GM12864 (cell line): ENCODE results near the gene EPAS1.

Source experiments
- DNase-seq: peaks from one replicate; pipeline ENCODE4 v3.0.0-alpha.2; 2011; ENCODE audit warnings: low read depth
- H3K4me3 ChIP-seq: 2 replicates; pipeline ENCODE4 v1.5.1; 2011; ENCODE audit warnings: mild to moderate bottlenecking, low read depth, low read length, control low read depth
- CTCF ChIP-seq: IDR thresholded peaks from 2 replicates; pipeline ENCODE4 v1.5.1; 2011; ENCODE audit warnings: low read depth, mild to moderate bottlenecking, moderate library complexity, low read length, control low read depth, inconsistent platforms; ENCODE audit errors: missing control alignments

The EPAS1 gene

GRCh38 chr2:46420945-46421344 is 123.7 kb downstream of the EPAS1 start:
- no peak for DNase-seq
- no peak for TF ChIP-seq CTCF
- no peak overlapping the region for H3K4me3 ChIP-seq

- H3K4me3 ChIP-seq: no peak overlapping the region
- no peak for DNase-seq
- no peak for TF ChIP-seq CTCF
Measured at GRCh38 chr2:46421361-46421760, 124.2 kb downstream of the EPAS1 start.

- DNase-seq: no peak
- TF ChIP-seq CTCF: no peak
- H3K4me3 ChIP-seq: no peak overlapping the region
Measured at GRCh38 chr2:46422717-46423394, 125.6 kb downstream of the EPAS1 start.

- TF ChIP-seq CTCF: no peak
- no peak for DNase-seq
- no peak overlapping the region for H3K4me3 ChIP-seq
Measured at GRCh38 chr2:46424937-46425336, 127.7 kb downstream of the EPAS1 start.

- H3K4me3 ChIP-seq: no peak overlapping the region
- no peak for TF ChIP-seq CTCF
- no peak for DNase-seq
Measured at GRCh38 chr2:46428911-46429436, 131.8 kb downstream of the EPAS1 start.

- no peak for TF ChIP-seq CTCF
- DNase-seq: no peak
Measured at GRCh38 chr2:46430413-46430812, 133.2 kb downstream of the EPAS1 start.

GRCh38 chr2:46430992-46431391 is 133.8 kb downstream of the EPAS1 start:
- no peak overlapping the region for H3K4me3 ChIP-seq
- TF ChIP-seq CTCF: no peak

More at GRCh38 chr2:46430413-46430812, 133.2 kb downstream of the EPAS1 start:
- H3K4me3 ChIP-seq: no peak overlapping the region

More at GRCh38 chr2:46430992-46431391, 133.8 kb downstream of the EPAS1 start:
- DNase-seq: no peak
